ENCODE measurements around the gene CHRM5.

Gene CHRM5

DNA sequence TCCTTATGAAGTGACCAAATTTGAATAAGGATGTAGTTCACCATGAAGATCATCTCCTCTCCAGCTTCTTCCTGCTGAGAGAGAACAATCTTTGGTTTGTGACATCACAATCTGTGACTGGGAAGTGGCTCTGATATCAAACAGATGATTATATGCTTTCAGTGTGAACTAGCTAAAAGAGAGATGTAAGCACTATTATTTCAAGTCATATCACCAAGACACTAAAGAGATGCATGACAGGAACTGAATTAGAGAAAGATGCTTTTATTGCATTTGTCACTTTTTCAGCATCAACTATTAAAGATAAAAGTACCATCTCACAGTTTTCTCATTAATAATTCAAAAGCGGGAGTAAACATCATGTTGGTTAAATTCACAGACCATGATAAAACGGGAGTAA, 3.5 kb downstream of the CHRM5 start:
- no peaks in the 10 kb centered on the region for H3K27me3 ChIP-seq
- no peaks in the 10 kb centered on the region for H3K9me3 ChIP-seq
- H3K4me1 ChIP-seq, result no peaks in the 10 kb centered on the region
- H3K36me3 ChIP-seq, result peaks cover 0 to 6% (median 0%) of the 10 kb centered on the region in 3 donors
- no peak overlapping the region for H3K4me3 ChIP-seq
- no peak overlapping the region for H3K27ac ChIP-seq
- TF ChIP-seq, protein P1, sequence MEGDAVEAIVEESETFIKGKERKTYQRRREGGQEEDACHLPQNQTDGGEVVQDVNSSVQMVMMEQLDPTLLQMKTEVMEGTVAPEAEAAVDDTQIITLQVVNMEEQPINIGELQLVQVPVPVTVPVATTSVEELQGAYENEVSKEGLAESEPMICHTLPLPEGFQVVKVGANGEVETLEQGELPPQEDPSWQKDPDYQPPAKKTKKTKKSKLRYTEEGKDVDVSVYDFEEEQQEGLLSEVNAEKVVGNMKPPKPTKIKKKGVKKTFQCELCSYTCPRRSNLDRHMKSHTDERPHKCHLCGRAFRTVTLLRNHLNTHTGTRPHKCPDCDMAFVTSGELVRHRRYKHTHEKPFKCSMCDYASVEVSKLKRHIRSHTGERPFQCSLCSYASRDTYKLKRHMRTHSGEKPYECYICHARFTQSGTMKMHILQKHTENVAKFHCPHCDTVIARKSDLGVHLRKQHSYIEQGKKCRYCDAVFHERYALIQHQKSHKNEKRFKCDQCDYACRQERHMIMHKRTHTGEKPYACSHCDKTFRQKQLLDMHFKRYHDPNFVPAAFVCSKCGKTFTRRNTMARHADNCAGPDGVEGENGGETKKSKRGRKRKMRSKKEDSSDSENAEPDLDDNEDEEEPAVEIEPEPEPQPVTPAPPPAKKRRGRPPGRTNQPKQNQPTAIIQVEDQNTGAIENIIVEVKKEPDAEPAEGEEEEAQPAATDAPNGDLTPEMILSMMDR (IDR thresholded peaks at IDR 0.05), result no peak
- intact Hi-C loops (cut with DNase I; ENCODE audit: low total_unique reads), result no loop called here
- no peak for DNase-seq

DNA sequence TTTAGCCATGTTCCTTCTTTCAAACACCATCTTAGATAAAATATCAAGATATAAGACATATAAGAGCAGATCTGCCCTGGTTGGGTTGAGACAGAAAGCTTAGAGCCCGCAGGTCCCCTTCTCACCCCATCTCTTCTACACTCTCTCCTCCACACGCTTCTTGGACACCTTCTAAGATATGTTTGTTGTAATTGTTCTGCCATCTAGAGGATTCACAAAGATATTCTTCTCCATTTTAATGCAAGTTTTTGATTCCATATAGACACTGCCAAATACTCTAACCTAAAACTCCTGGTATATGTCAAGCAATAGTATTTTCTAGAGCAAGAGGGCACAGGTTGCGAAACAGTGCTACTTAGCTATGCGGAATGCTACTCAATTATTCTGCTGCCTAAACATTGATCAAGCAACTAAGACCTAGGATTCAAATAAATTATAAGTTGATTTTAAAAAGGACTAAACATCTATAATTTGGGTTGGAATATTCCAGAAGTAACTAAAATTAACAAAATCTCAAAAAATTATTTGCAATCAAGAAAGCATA, 6.8 kb downstream of the CHRM5 start:
- intact Hi-C loops (cut with DNase I; ENCODE audit: low total_unique reads), result no loop called here
- H3K9me3 ChIP-seq, result no peaks in the 10 kb centered on the region
- TF ChIP-seq, protein P1 (IDR thresholded peaks at IDR 0.05), result no peak
- no peak for DNase-seq
- no peak overlapping the region for H3K27ac ChIP-seq
- H3K27me3 ChIP-seq, result no peaks in the 10 kb centered on the region
- no peak overlapping the region for H3K4me3 ChIP-seq
- H3K36me3 ChIP-seq, result peaks cover 0 to 6% (median 0%) of the 10 kb centered on the region in 3 donors
- H3K4me1 ChIP-seq, result peaks cover 0 to 3% (median 0%) of the 10 kb centered on the region in 4 donors

DNA sequence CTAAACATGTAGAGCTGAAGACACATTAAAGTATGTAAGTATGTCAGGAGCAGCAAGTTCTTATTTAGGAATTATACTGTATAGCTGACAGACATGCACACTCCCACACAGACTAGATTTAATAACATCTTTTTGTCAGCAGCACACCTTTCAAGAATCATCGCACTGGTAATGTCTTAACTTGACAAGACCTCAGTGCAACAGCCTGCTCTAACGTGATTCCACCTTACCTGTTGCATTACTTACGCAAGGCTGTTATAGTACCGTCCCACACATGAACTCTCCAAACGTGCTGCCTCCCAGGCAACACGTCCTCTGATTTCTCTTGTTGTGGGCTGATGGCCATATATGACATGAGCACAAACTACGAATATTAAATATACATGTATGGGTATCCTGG, 11.9 kb downstream of the CHRM5 start:
- Histone ChIP-seq H3K36me3 (no peaks in the 10 kb centered on the region), H3K27ac (no peak overlapping the region), H3K4me1 (peaks cover 0 to 27% (median 0%) of the 10 kb centered on the region in 4 donors), H3K9me3 (no peaks in the 10 kb centered on the region), H3K4me3 (no peak overlapping the region), H3K27me3 (no peaks in the 10 kb centered on the region)
- TF ChIP-seq, protein P1 (IDR thresholded peaks at IDR 0.05), result no peak
- no peak for DNase-seq
- intact Hi-C loops (cut with DNase I; ENCODE audit: low total_unique reads), result no loop called here

DNA sequence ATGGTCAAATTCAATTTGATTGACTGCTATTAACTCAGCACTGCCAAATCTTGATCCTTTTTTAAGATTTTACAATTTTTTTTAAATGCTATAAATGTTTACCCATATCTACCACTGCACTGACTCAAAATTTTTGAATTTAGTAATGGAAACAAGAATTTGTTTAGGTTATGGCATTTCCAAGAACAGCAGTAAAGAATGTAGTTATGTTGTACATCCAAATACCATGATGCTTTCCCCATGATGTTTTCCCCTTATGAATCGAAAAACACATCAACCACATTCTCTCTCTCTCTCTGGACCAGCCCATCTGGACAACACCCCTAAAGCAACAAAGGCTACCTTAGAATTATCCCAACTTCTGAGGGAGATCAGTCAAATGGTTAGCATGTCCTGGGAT, 14.2 kb downstream of the CHRM5 start:
- Histone ChIP-seq H3K36me3 (no peaks in the 10 kb centered on the region), H3K27me3 (no peaks in the 10 kb centered on the region), H3K27ac (no peak overlapping the region), H3K9me3 (no peaks in the 10 kb centered on the region), H3K4me3 (no peak overlapping the region), H3K4me1 (peaks cover 0 to 31% (median 2%) of the 10 kb centered on the region in 4 donors)
- DNase-seq, result no peak
- TF ChIP-seq, protein P1 (IDR thresholded peaks at IDR 0.05), result no peak
- intact Hi-C loops (cut with DNase I; ENCODE audit: low total_unique reads), result no loop called here

DNA sequence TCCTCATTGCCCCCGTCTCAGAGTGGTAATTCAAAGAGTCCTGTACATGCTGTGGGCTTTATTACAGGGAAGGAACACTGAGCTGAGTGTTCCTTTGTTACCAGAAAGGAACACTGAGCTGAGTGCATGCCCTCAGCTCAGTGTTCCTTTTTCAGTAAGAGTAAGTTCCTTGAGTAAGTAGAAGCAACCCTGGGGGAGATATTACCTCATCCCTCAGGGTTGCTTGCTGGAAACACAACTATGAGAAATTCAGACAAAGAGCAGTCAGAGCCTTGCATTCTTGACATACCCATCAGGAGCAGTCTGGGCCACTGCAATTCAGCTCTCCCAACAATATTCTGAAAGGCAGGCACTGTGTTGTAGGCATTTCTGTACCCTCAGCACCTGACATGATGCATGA, 17.0 kb downstream of the CHRM5 start:
- no peaks in the 10 kb centered on the region for H3K36me3 ChIP-seq
- H3K4me1 ChIP-seq, result peaks cover 0 to 27% (median 2%) of the 10 kb centered on the region in 4 donors
- no peak overlapping the region for H3K4me3 ChIP-seq
- intact Hi-C loops (cut with DNase I; ENCODE audit: low total_unique reads), result no loop called here
- no peaks in the 10 kb centered on the region for H3K27me3 ChIP-seq
- no peaks in the 10 kb centered on the region for H3K9me3 ChIP-seq
- no peak overlapping the region for H3K27ac ChIP-seq
- TF ChIP-seq, protein P1 (IDR thresholded peaks at IDR 0.05), result no peak
- no peak for DNase-seq

DNA sequence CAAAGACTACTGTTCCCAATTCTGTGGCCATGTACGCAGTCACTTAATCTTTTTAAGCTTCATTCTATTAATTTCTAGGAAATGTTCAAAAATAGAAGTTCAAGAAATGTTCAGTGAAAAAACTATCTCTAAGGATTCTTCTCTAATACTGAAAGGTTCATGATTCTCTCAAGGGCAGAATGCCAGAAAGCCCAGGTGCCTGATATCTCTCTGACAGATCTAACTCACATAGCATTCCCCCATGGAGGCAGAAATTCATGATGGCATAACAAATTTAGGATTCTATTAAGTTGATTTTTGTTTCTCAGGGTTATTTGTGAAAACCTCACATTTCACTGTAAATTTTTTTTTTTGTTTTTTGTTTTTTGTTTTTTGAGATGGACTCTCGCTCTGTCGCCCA, 17.5 kb downstream of the CHRM5 start:
- DNase-seq, result no peak
- TF ChIP-seq, protein P1 (IDR thresholded peaks at IDR 0.05), result no peak
- no peaks in the 10 kb centered on the region for H3K36me3 ChIP-seq
- no peaks in the 10 kb centered on the region for H3K9me3 ChIP-seq
- H3K27ac ChIP-seq, result no peak overlapping the region
- no peaks in the 10 kb centered on the region for H3K27me3 ChIP-seq
- intact Hi-C loops (cut with DNase I; ENCODE audit: low total_unique reads), result no loop called here
- peaks cover 0 to 22% (median 2%) of the 10 kb centered on the region in 4 donors for H3K4me1 ChIP-seq
- no peak overlapping the region for H3K4me3 ChIP-seq

Data from tibial artery (tissue), 4 donors.